WERI-Rb-1 (cell line): ENCODE data around the gene MYL6.
A peak's percentile ranks its signal among the peaks of the same experiment; 100 is the strongest.

Source experiments
- DNase-seq: peaks from one replicate; pipeline ENCODE4 v3.0.0-alpha.2; 2020
- H3K27ac ChIP-seq: fragments of 250-450 bp; sonication (Bioruptor Pico); 2 replicates; pipeline ENCODE4 v1.5.1; 2020; ENCODE audit warnings: mild to moderate bottlenecking, moderate library complexity
- H3K27me3 ChIP-seq: fragments of 250-450 bp; sonication (Bioruptor Pico); 2 replicates; pipeline ENCODE4 v1.5.1; 2021; ENCODE audit warnings: mild to moderate bottlenecking, low read depth, moderate library complexity; ENCODE audit not compliant: insufficient read depth, severe bottlenecking
- H3K36me3 ChIP-seq: fragments of 250-450 bp; sonication (Bioruptor Pico); 2 replicates; pipeline ENCODE4 v1.5.1; 2020; ENCODE audit warnings: mild to moderate bottlenecking, moderate library complexity
- H3K4me3 ChIP-seq: 2 replicates; pipeline ENCODE4 v1.5.1; 2011; ENCODE audit warnings: low read depth, mild to moderate bottlenecking, control low read depth, low read length
- H3K9me3 ChIP-seq: fragments of 250-450 bp; sonication (Bioruptor Pico); 2 replicates; pipeline ENCODE4 v1.5.1; 2021; ENCODE audit warnings: mild to moderate bottlenecking, moderate library complexity; ENCODE audit not compliant: severe bottlenecking
- CTCF ChIP-seq: IDR thresholded peaks from 2 replicates; pipeline ENCODE4 v1.5.1; 2011; ENCODE audit warnings: low read depth, mild to moderate bottlenecking, control low read depth, inconsistent platforms, low read length

Gene MYL6

GRCh38 chr12:56146492-56147460 lies 11.4 kb upstream of the MYL6 start:
- no peak overlapping the region for H3K4me3 ChIP-seq
- TF ChIP-seq CTCF: no peak
- no peak overlapping the region for H3K27ac ChIP-seq
- no peak for DNase-seq
- H3K36me3 ChIP-seq: peaks cover 24% of the 10 kb centered on the region
- H3K9me3 ChIP-seq: no peaks in the 10 kb centered on the region
- H3K27me3 ChIP-seq: no peaks in the 10 kb centered on the region

GRCh38 chr12:56150563-56150962 lies 7.6 kb upstream of the MYL6 start:
- no peak overlapping the region for H3K4me3 ChIP-seq
- no peaks in the 10 kb centered on the region for H3K27me3 ChIP-seq
- no peak for TF ChIP-seq CTCF
- no peak for DNase-seq
- H3K36me3 ChIP-seq: peaks cover 6% of the 10 kb centered on the region; the same call in 1 of the 2 replicates
- H3K9me3 ChIP-seq: no peaks in the 10 kb centered on the region
- H3K27ac ChIP-seq: no peak overlapping the region

GRCh38 chr12:56151672-56152131 lies 6.5 kb upstream of the MYL6 start:
- peak; percentile 78 for DNase-seq
- peak; percentile 53 for TF ChIP-seq CTCF
- H3K4me3 ChIP-seq: peak overlapping the region; percentile 89

GRCh38 chr12:56152132-56152755 lies 5.9 kb upstream of the MYL6 start, which contains the start of gene MYL6B:
TSS of gene MYL6B (plus strand) at chr12:56152587. CDS start at chr12:56153919, 1,332 bp downstream.
- peak; percentile 91 for DNase-seq
- Histone ChIP-seq H3K27ac (peak within 1 kb of the TSS; percentile 86), H3K4me3 (peak within 1 kb of the TSS; percentile 89), H3K36me3 (peaks cover 16% of the 10 kb centered on the region), H3K27me3 (no peaks in the 10 kb centered on the region), H3K9me3 (no peaks in the 10 kb centered on the region)
- TF ChIP-seq CTCF: no peak

More at GRCh38 chr12:56151672-56152131, 6.5 kb upstream of the MYL6 start:
- H3K9me3 ChIP-seq: no peaks in the 10 kb centered on the region
- H3K27me3 ChIP-seq: no peaks in the 10 kb centered on the region
- H3K36me3 ChIP-seq: peaks cover 16% of the 10 kb centered on the region
- H3K27ac ChIP-seq: peak overlapping the region; percentile 86

GRCh38 chr12:56152756-56153677 lies 5.1 kb upstream of the MYL6 start:
- Histone ChIP-seq H3K27me3 (no peaks in the 10 kb centered on the region), H3K9me3 (no peaks in the 10 kb centered on the region), H3K36me3 (peaks cover 16% of the 10 kb centered on the region), H3K27ac (peak overlapping the region; percentile 86), H3K4me3 (peak overlapping the region; percentile 89)
- no peak for TF ChIP-seq CTCF
- no peak for DNase-seq
